Occipital lobe (tissue), 2 donors: ENCODE measurements around the gene C10orf88. TPM values are rescaled to one million over a fixed set of nuclear protein-coding genes. Genes with fewer than 3 reads are reported as not detected.
"Not testable (repeated sequence)": the region's sequence is repeated elsewhere in the genome, so short reads cannot be mapped to it uniquely, and the experiment has no call there.

Source experiments
- DNase-seq: peaks from one replicate; lab custom pipeline; 2025; lab: John Stamatoyannopoulos, UW
- total RNA-seq: library from RNA; depleted of rRNA; stranded (reverse); fragments of >200 nt; gene quantifications from one replicate; pipeline ENCODE4 v1.2.3, GENCODE V29; 2014

The C10orf88 gene
- total RNA-seq, 1 donor from 2014 or later: 31.8 TPM

DNA sequence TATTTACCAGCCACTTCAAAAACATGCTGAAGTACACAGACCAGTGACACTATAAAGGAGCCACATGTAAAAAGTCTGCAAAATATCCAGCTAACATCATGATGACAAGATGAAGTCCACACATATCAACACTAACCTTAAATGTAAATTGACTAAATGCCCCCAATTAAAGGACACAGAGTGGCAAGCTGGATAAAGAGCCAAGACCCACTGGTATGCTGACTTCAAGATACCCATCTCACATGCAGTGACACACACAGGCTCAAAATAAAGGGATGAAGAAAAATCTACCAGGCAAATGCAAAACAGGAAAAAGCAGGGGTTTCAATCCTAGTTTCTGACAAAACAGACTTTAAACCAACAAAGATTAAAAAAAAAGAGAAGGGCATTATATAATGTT lies 12.9 kb upstream of the C10orf88 start:
- no peak for DNase-seq

DNA sequence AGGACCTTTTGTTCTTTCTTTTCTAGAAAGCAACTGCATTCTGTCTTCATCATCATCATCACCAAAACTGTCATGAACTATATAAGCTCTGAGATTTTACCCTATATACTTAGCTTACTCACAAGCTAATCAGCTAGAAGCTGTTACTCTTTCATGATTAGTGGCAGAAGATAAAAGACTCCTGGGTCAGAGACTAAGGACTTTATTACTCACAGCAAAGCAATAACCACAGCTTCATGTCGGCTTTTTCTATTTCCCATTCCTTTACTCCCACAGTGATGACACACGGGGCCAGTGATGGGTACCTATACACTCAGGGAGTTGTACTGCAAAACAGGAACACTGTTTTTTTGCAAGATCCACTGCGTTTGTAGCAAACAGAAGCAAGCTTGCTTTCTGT lies 8.4 kb upstream of the C10orf88 start:
- DNase-seq: no peak

DNA sequence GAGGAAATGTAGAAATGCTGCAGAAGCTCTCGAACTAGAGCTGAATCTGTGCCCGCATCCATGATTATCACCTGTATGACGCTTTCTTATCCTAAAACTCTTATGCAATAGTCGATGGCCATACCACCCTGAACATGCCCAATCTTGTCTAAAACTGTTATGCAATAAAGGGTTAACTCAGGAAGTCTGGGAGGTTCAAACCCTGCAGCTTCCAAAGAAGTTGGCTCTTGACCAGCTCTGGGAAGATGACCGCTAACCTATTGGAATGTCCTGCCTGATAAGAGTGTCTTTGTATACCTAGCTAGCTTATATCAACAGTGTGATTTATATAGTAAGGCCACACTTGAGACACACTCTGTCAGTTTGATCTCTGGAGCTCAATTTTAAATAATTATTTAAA lies 3.4 kb upstream of the C10orf88 start:
- DNase-seq: no peak

DNA sequence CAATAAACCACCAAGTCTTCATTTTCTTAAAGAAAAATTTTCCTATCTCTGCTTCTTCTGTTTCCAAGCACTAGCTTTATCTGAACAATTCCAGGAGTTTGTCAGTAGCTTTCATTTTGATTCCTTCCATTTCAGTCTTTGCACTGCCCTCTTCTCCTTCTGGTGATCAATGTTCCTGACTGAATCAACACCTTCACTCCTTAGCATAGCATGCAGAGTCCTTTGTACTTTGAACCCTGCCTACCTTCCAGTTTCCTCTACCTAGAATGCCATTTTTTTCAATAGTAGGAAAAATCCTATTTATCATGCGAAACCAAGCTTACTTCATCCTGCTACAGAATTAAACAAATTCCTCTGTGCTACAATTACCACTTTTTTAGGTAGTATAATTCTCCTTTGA lies 1.9 kb upstream of the C10orf88 start:
- DNase-seq: no peak

DNA sequence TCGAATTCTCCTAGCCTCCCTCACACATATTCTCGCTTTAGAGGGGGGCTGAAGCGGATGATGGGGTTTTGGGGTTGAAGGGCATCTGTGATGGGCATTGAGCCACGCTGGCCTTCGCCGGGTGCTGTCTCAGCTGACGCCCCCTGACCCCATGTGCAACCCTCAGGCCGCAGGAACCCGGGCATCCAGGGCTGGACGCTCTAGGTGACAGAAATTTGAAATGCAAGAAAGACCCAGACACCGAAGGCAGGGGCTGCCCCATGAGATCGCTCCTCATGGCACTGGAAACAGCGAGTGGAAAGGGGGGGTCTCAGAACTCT lies 664 bp upstream of the C10orf88 start:
- no peak for DNase-seq

DNA sequence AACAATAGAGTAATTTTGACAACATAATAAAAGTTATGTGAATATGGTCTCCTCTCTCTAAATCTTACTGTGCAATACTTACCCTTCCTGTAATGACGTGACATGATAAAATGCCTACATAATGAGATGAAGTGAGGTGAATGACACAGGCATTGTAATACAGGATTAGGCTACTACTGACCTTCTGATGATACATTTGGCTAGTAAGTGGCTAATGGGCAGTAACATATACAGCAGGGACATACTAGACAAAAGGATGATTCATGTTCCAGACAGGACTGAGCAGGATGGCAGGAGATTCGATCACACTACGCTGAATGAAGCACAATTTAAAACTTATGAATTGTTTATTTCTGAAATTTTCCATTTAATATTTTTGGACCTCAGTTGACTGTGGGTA lies 4.7 kb downstream of the C10orf88 start:
- DNase-seq: no peak

DNA sequence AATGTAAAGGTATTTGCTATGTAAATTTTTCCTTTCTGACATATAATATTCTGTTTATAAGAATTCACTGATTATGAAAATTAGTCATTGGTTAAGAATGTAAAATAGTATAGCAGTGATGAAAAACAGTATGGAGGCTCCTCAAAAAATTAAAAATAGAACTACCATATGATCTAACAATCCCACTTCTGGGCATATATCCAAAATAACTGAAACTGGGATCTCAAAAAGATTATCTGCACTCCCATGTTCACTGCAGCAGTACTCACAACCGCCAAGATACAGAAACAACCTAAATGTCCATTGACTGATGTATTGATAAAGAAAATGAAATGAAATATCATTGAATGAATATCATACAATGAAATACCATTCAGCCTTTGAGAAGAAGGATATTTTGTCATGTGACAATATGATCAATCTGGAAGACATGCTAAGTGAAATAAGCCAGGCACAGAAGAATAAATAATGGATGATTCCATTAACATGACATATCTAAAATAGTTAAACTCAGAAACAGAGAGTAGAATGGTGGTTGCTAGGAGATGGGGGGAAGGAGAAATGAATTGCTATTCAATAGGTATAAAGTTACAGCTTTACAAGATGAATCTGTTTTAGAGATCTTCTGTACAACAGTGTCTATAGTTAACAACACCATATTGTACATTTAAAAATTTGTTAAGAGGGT lies 14.0 kb downstream of the C10orf88 start:
- DNase-seq: no peak

DNA sequence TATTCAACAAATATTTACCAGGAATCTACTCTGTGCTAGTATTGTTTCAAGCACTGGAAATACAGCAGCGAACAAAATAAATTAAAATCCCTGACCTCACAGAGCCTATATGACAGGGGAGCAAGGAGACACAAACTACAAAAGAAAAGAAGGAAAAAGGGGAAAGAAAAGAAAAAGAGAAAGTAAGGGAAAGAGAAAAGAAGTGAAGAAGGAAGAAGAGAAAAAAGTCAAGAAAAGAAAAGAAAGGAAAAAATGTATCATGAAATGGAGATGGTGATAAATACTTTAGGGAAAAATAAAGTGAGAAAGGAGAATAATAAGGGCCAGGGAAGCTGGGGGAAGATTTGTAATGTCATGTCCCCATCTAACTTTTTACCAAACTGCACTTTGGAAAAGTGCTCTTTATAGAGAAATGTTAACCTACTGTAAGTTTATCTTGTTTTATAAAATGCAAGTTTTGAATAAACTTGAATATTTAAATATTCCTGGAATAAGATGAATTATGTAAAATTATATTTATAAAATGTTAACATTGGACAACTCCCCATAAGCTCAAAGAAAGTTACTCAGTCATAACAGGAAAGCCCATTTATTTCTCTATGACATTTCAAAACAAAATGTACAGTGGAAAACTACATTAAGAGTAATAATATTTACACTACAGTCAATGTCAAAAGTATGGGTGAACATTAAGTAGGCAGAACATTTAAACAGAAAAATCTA lies 14.7 kb downstream of the C10orf88 start:
- no peak for DNase-seq

DNA sequence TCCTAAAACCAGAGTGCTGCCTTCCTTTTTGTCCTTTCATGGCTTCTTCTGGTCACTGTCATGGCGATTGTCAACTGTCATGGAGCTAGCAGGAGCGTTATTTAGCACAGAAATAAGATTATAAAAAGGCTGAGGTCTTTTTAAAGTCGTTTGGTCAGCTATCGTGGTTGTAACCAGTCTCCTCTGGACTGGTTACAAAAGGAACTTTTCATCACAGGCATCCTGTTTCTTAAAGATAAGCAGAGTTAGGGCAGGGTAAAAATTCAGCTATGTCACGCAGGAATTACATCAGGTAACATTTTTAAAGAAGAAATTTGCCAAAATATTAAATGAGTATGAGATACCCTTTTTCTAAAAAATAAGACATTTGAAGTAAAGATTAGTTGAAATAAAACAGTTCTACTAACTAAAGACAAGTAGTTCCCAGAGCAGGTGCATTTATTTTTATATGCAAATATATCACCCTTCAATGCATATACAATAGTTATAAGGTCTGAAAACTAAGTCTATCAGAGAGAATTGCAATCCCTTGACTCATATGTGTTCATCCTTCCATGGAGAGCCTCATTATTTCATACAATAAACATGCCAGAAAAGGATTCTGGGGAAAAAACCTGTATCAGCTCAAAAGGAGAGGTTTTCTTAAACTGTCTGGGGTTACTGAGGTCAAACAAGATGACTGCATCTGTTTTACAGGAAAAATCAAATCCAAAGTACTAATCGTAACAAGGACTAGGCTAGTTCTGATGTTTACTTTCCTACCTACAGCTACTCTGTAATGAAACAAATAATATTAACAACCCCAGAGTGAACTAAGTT lies 22.7 kb downstream of the C10orf88 start:
- DNase-seq: no peak

DNA sequence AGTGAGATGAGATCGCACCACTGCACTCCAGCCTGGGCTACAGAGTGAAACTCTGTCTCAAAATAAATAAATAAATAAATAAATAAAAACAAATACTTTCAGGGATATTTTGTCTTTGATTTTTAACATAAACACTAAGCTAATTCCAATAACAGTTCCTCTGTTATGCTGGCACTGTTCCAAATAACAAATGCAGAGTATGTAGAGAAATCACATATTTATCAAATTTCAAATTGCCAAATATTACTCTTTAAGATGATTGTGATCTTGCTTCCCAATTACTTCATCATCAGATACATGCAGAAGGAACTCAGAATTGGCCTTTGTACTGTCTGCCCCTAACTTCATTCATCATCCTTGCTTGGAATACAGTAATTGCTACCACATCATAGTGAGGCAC lies 23.9 kb downstream of the C10orf88 start:
- no peak for DNase-seq

DNA sequence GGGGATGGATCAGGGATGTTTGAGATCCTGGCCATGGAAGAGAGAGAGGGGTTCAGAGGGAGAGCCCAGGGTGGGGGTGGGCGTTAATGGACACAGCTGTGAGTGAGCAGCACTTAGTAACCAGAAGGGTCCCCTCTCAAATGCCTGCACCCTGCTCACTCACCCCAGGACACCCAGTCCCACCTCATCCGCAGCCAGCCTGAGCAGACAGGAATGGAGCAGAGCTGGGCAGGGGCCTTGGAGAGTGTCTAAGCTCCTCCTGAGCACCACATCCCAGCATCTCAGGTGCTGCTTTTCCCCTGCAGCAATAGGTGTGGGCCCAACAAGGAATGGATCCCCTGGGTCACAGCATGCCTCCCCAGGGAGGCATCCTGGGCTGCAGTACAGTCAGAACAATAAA lies 38.3 kb downstream of the C10orf88 start:
- DNase-seq: no peak

DNA sequence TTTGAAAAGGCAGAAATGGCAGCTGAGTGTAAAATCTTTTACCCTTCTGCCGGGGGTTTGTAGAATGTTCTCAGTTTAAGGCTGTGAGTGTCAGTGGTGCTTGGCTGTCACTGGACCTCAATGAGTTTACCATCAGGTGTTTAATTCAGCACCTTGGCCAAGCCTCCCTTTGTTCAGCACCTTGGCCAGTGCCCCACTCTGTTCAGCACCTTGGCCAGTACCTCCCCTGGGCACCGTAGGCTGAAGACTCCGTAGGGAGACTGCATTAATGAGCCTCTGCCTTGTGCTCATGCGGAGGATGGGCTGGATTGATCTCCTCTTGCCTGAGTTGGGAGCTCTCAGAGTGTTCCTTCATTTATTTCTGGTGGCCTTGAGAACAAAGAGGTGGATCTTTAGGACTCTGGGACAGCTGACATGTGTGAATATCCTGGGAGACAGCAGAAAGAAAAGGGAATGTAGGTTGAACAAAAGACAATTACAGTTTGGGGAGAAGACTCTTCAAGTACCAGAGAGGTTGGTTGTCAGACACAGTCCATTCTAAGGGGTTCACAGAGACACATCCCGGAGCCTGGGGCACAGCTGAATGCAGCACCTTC lies 42.0 kb downstream of the C10orf88 start:
- no peak for DNase-seq

DNA sequence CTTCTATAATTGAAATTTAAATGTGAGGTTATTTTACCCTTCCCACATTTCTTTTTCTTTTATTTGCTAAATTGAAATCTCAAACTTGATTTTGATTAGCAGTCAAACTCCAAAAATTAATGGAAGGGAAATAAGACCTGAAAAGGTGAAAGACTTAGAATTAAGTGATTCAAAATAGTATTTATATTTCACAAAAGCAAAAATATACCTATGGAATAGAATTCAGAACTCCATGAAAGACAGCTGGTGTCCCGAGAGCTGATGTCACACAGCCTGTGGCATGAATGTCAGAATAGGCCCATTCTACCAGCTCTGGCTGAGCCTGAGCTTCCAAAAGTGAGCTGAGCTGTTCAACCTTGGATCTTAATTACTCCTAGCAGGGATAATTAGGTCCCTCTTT lies 43.7 kb downstream of the C10orf88 start, which contains the start of gene FAM24A:
TSS of gene FAM24A (plus strand) at position 301 of the 400 bp plus-strand sequence. CDS start 1,025 bp downstream, outside the sequence.
- DNase-seq: no peak

DNA sequence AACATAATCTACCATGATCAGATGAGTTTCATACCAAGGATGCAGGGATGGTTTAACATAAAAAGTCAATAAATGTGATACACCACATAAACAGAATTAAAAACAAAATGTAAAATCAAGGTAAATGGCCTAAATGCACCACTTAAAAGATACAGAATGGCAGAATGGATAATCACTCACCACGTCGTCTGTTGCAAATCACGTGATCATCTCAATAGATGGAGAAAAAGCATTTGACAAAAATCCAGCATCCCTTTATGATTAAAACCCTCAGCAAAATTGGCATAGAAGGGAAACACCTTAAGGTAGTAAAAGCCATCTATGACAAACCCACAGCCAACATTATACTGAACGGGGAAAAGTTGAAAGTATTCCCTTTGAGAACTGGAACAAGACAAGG lies 50.2 kb downstream of the C10orf88 start:
- DNase-seq: not testable (repeated sequence)

DNA sequence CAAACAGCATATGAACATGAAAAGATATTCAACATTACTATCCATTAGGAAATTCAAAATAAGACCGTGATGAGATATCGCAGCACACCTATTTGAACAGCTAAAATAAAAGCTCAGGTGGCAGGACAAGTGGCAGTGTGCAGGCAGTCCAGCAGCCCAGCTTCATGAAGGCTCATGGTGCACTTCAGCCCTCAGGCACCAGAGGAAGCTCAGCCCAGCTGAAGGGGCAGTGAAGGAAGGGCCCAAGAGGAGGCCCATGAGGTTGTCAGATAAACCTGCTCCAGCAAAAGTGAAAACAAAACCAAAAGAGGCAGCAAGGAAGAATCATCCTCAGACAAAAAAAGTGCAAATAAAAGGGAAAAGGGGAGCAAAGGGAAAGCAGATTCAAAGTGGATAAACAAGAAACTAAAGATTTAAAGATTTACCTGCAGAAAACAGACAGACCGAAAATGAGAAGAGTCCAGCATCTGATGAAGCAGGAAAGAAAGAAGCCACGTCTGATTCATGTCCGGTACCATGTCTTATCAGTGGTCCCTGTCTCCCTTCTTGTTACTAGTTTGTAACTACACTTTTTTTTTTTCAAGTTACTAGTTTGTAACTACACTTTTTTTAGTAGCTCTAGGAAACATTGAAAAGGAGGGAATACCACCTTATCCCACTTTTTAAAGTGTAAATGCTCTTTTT lies 59.6 kb downstream of the C10orf88 start:
- no peak for DNase-seq

DNA sequence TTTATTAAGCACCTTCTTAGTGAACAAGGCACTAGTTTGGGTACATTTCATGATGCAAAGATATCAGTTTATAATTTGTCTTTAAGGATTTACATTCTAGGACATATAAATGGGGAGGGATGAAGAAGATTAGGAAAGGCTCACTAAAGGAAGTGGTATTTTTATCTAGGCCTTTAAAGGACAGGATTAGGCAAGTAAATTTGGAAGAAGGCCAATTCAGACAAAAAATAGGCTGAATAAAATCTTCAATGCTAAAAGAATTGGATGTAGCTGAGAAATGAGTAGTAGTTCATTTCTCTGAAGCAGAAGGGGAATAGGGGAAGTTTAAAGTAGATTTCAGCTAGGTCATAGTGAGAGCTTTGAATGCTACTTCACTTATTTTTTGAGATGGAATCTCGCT lies 69.9 kb downstream of the C10orf88 start:
- DNase-seq: no peak

DNA sequence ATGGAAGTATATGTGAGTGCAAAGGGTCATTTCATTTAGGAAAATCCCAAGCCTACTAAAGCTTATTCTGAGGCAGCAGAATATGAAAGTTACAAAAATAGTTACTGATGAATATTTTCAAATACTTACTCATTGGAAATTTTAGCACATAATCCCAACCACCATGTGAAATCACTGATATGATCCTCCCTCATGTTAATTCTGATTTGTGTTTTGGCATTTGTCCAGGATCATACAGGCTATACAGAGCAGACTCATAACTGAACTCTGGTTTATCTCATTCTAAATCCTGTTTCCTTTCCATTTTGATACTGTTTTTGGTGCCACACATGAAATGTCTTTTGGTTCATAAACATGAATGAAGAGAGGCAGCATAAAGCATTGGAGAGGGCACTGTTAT lies 71.3 kb downstream of the C10orf88 start:
- DNase-seq: no peak
